Measurements from ENCODE around the gene SLC45A1. TPM values are rescaled to one million over a fixed set of nuclear protein-coding genes. Genes with fewer than 3 reads are reported as not detected.

The SLC45A1 gene
- total RNA-seq: 1 to 10 TPM in 2 of 6 donors, under 1 TPM in 2, not detected in 2; 0.91 to 1.4 (median 1.0) TPM

- TF ChIP-seq EP300 (IDR thresholded peaks at IDR 0.05): no peak
- peak in 1 of 6 experiments; percentile 18 for TF ChIP-seq CTCF (IDR thresholded peaks at IDR 0.05)
- TF ChIP-seq POLR2A (IDR thresholded peaks at IDR 0.05): peak in 1 of 4 donors; percentile 51
- TF ChIP-seq POLR2AphosphoS5 (IDR thresholded peaks at IDR 0.05): peak in 1 of 2 donors; percentile 17
- peak; percentile 78 to 97 for DNase-seq
These were observed at the start of gene SLC45A1 for GRCh38 chr1:8317647-8318381. Gene SLC45A1, plus strand, starts transcription at chr1:8318114. Its CDS starts 6,216 bp downstream, at chr1:8324330.

GRCh38 chr1:8273036-8273435 is 44.9 kb upstream of the SLC45A1 start:
- no peak for ATAC-seq (ENCODE audit: low FRiP score in 2 of 2)
- WGBS, 2 donors: 76 to 80% methylated on average over 4 of the region's 4 CpGs

More at GRCh38 chr1:8317647-8318381, at the start of gene SLC45A1:
- WGBS, 2 donors: 19 to 32% methylated on average over 29 to 53 of the region's 75 CpGs
- Histone ChIP-seq H3K27me3 (peaks cover 0 to 13% (median 0%) of the 10 kb centered on the region in 4 donors), H3K9me3 (no peaks in the 10 kb centered on the region), H3K36me3 (no peaks in the 10 kb centered on the region), H3K4me1 (peaks cover 24 to 35% (median 29%) of the 10 kb centered on the region in 4 donors), H3K4me3 (peak within 1 kb of the TSS; percentile 36 to 68 (median 54)), H3K27ac (no peak within 1 kb of the TSS)
- ATAC-seq (ENCODE audit: low FRiP score in 2 of 2): peak in 1 of 2 donors; percentile 95

GRCh38 chr1:8274352-8274751 is 43.6 kb upstream of the SLC45A1 start:
- ATAC-seq (ENCODE audit: low FRiP score in 2 of 2) (no peak), DNase-seq (no peak)
- H3K36me3 ChIP-seq: no peaks in the 10 kb centered on the region

More at GRCh38 chr1:8273036-8273435, 44.9 kb upstream of the SLC45A1 start:
- peaks cover 0 to 6% (median 0%) of the 10 kb centered on the region in 4 donors for H3K4me1 ChIP-seq
- H3K27me3 ChIP-seq: no peaks in the 10 kb centered on the region
- no peak for DNase-seq
- TF ChIP-seq POLR2AphosphoS5 (IDR thresholded peaks at IDR 0.05) (no peak), CTCF (IDR thresholded peaks at IDR 0.05) (no peak), EP300 (IDR thresholded peaks at IDR 0.05) (no peak), POLR2A (IDR thresholded peaks at IDR 0.05) (no peak)
- no peak overlapping the region for H3K27ac ChIP-seq
- no peak overlapping the region for H3K4me3 ChIP-seq
- H3K36me3 ChIP-seq: no peaks in the 10 kb centered on the region
- no peaks in the 10 kb centered on the region for H3K9me3 ChIP-seq

GRCh38 chr1:8276173-8276914 is 41.6 kb upstream of the SLC45A1 start:
- H3K9me3 ChIP-seq: no peaks in the 10 kb centered on the region
- 87 to 90% methylated on average over 16 to 21 of the region's 21 CpGs for WGBS, 2 donors
- TF ChIP-seq POLR2AphosphoS5 (IDR thresholded peaks at IDR 0.05): no peak
- no peak for TF ChIP-seq CTCF (IDR thresholded peaks at IDR 0.05)
- no peak for TF ChIP-seq POLR2A (IDR thresholded peaks at IDR 0.05)
- TF ChIP-seq EP300 (IDR thresholded peaks at IDR 0.05): no peak
- H3K4me1 ChIP-seq: peaks cover 0 to 6% (median 0%) of the 10 kb centered on the region in 4 donors
- H3K4me3 ChIP-seq: no peak overlapping the region
- H3K27ac ChIP-seq: no peak overlapping the region
- H3K36me3 ChIP-seq: no peaks in the 10 kb centered on the region
- DNase-seq (no peak), ATAC-seq (ENCODE audit: low FRiP score in 2 of 2) (no peak)
- H3K27me3 ChIP-seq: no peaks in the 10 kb centered on the region

More at GRCh38 chr1:8274352-8274751, 43.6 kb upstream of the SLC45A1 start:
- no peak for TF ChIP-seq CTCF (IDR thresholded peaks at IDR 0.05)
- TF ChIP-seq POLR2A (IDR thresholded peaks at IDR 0.05): no peak
- TF ChIP-seq EP300 (IDR thresholded peaks at IDR 0.05): no peak
- no peak for TF ChIP-seq POLR2AphosphoS5 (IDR thresholded peaks at IDR 0.05)
- peaks cover 0 to 6% (median 0%) of the 10 kb centered on the region in 4 donors for H3K4me1 ChIP-seq
- H3K27me3 ChIP-seq: no peaks in the 10 kb centered on the region
- H3K27ac ChIP-seq: no peak overlapping the region
- H3K9me3 ChIP-seq: no peaks in the 10 kb centered on the region
- no peak overlapping the region for H3K4me3 ChIP-seq
- 60 to 63% methylated on average over 8 of the region's 8 CpGs for WGBS, 2 donors

Measured in upper lobe of left lung (tissue), 6 donors.